ENCODE measurements around the gene SCN11A.

The SCN11A gene

DNA sequence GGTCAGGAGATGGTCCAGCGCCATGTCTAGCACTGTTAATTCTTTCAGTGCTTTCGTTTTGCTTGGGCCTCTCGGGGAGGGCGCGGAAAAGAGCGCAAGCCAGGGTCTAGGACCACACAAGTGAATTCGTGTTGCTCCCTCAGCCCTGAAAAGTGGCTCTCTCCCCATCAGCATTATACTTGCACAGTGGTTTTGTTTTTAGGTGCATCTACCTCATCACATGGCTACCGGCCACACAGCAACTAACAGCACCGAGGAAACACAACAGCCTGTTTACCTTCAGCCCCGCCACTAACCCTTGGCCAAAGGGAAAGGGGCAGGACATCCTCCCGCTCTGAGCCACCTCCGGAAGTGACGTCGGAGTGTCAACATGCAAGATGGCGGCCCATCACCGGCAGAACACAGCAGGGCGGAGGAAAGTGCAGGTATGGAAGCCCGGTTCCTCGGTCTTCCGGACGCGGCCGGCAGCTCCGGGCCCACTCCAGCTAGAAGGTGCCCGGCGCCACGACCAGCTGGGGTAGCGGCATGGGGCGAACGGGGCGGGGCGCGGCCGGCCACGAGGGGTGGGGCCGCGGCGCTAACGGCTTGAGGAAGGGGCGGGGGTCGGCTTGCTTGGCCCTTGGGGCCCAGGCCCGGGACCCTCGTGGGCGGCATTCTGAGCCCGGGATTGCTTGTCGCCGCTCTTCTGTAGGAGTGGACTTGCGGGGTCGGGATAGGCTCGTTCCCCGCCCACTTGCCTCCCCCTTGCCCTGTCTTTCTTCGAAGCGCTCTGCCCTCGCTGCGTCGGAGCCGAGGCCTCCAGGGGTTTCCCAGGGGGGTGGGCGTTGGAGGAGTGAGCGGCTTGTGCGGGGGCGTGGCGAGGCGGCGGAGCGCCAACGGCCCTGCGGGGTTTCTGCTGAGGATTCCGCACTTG is at the start of gene SCN11A, which contains the start of gene WDR48:
Gene SCN11A (minus strand): TSS at position 296 of the 913 bp plus-strand sequence. CDS start 101,582 bp downstream, outside the sequence.
Gene WDR48 (plus strand): TSS at position 368 of the 913 bp plus-strand sequence. CDS start 10 bp downstream, at position 378.
- peak; percentile 94 for DNase-seq

- DNase-seq = peak; percentile 42
Observed at GRCh38 chr3:39101022-39101689, 49.4 kb upstream of the SCN11A start.

DNA sequence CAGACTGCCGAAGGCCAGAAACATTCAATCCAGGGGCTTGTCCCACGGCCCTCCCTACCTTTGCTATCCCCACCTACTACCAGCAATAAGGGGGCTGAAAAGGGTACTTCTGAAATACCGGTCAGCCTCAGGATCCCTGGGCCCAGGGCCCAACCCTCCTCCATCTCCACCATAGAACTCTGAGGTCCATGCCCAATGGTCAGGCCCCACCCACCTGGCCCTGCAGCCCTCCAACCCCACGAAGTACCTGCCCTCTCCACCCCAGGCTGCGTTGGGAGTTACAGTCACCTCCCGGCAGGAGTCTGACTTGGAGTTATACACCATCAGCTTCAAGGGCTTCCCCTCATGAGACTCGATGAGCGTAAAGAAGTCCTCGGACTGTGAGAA is 48.7 kb upstream of the SCN11A start:
- no peak for DNase-seq

DNA sequence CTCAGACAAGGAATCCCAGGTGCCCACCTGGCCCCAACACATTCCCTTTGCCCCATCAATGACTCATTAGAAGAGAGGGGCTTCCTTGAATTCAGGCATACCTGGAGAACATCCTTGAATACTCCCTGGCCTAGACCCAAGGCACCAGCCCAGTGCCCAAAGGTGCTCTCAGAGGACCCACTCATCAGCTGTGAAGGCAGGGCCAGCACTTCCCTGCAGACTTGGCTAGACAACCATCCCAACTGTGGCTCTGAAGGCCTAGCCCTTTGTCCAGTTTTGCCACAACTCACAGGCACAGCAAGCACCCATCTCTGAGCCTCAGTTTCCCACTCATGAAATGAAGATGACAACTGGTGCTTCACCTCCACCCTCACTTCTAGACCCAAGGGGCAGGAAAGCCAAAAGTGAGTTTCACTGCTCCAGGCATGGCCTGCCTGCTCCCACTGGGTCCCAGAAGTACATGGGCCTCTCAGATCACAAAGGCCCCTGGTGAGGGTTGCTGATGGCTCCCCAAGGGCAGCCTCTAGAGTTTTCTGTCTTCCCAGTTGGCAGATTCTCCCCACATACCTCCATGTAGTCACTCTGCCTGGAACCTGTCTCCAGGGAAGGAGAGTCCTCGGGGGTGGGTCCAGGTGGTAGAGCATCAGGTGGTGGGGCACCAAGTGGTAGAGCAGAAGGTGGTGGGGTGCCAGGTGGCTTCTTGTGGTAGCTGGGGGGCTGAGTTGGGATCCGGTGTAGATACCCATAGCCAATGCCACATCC is 48.2 kb upstream of the SCN11A start:
- DNase-seq = no peak

DNA sequence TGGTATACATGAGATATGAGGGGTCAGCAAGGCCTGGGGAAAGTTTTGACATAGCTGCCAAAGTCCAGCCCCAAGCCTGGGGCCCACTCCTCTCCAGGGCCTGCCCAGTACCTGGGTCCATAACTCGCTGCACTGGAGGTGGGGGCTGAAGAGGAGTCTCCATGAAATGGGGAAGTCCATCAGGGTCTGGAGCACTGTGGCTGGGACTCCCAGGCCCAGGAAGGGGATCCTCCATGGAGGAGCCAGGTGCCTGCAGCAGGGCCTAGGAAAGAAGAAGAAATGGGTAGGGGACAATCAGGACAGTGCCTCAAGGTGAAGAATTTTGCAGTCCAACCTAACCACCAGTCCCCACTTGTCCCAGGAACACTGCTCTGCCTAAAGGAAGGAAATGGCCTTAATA is 47.5 kb upstream of the SCN11A start:
- DNase-seq = no peak

- no peak for DNase-seq
Observed at GRCh38 chr3:39098473-39099000, 46.8 kb upstream of the SCN11A start.

DNA sequence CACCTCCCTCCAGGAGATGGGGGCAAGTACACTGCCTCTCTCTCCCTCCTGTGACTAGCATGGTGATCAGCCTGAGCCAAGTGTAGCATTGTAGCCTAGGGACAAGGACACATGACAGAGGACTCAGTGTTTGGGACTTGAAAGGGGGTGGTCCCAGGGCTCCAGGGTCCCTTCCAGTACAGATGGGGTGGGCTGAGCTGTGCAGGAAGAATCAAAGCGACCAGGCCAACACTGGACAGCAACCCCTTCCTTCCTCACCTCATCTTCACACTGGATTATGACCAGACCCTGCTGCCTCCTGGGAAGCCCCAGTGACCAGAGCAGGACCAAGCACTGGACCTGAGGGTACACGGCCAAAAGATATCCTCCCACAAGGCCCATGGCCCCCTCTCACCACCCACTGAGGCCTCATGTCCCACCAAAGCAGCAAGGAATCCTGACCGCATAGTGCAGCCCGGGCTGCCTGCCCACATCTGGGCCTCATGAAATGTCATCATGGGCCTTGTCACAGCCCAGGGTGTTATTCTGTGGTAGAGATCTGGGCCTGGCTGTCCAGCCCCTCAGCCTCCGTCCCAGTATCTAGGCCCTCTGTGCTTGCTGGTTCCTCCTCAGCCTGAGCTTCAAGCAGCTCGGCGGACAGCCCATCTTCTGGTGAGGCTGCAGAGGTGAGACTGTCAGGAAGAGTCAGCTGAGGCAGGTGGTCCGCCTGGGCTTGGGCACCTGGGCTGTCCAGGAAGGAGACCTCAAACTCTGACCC is 46.1 kb upstream of the SCN11A start:
- DNase-seq = no peak

- DNase-seq = no peak
Observed at GRCh38 chr3:39096775-39097174, 45.0 kb upstream of the SCN11A start.

DNA sequence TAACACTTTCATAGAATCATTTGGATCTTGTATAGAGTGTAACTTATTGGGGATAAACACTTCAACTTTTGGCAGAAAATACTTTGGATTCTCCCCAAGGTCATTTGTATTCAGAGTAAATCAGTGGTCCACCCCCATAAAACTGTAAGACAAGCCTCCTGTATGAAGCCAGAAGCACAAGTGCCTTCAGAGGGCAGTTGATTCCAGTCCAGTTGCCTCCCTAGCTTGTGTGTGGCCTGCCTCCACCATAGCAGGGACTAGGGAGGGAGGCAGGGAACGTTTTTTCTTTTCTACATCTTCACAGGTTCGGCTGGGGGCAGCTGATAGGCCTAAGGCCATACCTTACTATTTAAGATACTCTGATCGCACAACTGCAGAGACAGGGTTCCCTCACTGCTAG is 44.0 kb upstream of the SCN11A start:
- no peak for DNase-seq

DNA sequence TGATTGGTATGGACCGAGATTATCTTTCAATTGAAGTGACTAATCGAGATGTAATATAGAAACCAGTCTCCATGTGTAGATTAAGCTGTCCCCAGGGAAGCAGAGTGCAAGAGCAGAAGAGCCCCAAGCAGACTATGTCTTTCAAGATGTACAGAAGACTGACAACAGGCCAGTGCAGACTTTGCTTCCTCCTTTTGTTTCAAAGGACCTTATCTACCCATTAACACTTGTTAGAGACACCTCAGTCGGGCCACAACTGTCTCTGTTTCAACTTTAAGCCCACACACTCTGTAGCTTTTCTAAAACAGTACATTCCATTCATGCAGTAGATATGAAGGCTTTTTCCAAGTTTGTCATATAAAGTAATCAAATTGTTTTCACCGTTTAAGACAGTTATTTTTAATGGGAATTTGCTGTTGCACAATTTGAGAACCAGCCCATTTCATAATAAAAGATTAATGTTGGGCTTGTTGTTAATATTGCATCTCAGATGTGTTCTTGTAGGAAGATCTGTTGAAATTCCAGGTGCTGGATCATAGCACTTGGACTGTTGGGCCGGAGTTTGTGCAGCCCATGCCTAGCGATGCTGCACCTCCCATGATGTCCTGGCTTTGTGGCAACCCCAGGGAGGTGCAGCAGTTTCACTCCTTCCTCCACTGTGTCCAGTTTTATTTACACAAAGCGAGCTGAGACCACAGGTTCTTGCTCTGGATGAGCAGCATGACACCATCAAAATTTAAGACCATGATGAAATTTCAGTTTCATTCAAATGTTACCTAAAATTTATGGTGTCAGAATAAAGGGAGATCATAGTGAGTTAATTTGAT is 43.3 kb upstream of the SCN11A start:
- DNase-seq = no peak

DNA sequence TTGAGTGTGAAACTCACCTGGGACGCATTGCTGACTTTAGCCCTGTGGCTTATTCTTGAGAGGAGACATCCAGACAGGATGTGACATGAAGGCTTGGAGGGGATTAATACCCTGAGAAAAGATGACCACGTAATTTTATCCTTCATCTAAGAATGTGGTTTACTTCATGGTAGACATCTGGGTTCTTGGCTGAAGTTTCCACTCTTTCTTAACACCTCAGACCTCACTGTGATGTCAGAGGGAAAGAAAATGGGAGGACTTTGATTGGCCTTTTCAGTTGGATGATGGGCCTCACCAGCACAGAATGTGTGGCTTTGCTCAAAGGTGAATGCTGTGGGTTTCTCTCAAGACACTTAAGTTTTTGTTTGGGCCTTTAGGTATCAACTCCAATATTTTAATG is 39.2 kb upstream of the SCN11A start:
- DNase-seq = no peak

DNA sequence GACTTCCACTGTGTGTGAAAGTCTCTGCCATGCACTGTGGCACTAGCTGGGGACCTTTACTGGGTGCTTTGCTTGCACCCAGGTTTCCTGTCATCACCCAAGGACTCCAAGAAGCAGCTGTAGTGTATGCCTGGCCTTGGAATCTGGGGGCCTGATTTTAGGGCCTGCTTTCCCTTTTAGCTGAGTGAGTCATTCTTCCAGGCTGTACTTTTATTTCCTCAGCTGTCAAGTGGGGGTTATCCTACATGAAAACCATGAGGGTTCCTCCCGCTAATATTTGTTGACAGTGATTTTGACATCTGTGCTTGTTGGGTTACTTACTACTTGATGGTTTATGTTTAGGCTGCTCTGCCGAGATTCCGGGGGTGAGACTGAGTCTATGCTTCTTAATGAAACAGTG is 37.1 kb upstream of the SCN11A start:
- no peak for DNase-seq

DNA sequence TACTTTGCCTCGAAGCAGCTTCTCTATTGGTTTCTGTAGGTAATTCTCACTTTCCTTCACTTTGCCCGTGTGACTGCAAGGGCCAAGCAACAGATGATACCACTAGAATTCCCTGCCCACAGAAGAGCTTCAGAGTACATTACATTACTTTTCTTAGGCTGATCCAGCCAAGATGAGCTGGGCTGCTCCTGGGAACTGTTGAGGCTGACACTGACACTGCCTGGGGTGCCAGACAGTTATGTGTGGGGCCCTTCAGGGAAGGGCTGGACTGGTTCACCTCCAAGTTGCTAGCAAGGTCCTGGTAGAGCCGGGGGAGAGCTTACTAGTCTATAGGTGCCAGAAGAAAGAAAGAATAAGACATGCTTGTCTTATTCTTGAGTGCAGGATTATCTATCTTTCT is 36.7 kb upstream of the SCN11A start:
- DNase-seq = no peak

GRCh38 chr3:39086144-39086543 is 34.4 kb upstream of the SCN11A start:
- no peak for DNase-seq

DNA sequence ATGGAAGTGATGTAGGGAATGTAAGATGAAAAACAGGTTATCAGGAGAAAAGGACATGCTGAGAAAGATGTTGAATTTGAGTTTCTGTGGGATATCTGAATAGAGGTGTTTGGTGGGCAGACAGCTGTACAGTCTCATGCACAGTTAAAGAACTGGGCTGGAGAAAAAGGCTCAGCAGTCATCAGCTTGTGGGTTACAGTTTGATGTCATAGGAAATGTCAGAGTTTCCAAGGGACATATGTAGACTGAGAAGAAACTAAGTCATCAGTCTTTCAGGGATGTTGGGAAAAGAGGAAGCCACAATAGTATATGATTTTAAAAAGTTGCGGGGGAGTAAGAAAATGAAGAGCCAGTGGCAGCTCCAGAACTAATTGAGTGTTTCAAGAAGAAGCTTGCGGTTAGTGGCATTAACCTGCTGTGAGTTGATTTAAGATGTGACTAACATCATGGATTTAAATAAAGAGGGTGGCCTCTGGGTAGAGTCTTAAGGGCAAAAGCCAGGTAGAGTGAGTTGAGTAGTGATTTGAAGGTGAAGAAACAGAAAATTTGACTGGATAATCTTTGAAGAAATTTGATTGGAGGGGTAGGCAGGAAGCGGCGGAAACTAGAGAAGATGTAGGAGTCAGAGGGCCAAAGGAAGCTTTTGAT is 31.0 kb upstream of the SCN11A start:
- no peak for DNase-seq

GRCh38 chr3:39080026-39080425 is 28.3 kb upstream of the SCN11A start:
- no peak for DNase-seq

GRCh38 chr3:39079530-39079929 is 27.8 kb upstream of the SCN11A start:
- DNase-seq = no peak

DNA sequence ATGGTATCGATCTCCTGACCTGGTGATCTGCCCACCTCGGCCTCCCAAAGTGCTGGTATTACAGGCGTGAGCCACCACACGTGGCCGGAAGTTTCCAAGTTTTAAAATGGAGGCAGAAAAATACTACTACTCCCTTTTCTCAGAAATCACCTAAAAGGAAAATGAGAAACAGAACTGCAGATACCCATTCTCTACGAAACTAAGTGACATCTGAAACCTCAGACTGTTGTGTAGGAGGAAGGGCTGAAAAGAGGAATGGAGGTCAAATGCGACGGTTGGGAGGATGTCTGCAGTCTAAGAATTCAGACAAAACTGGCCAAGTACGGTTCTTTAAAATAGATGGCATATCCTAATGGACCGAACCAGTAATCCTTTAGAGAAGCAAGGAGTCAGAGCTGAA is 24.2 kb upstream of the SCN11A start:
- no peak for DNase-seq

- DNase-seq = no peak
Observed at GRCh38 chr3:39068556-39068955, 16.8 kb upstream of the SCN11A start.

DNA sequence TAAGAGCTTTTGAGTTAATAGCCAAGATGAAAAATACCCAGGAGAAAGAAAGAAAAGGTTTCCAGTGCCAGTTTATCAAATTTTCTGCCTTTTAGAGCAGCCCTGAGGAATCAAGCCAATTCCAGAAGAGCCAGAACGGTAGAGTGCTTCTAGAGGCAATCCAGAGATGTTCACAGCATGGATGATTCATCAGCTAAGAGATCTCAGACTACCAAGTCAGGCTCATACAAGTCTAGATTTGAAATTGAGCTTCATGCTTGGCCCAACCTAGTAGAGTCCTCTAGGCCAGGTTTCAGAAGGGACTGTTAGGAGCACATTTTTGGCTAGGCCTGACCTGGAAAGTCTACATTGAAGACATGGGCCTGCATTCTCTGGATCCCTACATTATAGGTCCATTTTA is 15.5 kb upstream of the SCN11A start:
- no peak for DNase-seq

- peak; percentile 25 for DNase-seq
Observed at GRCh38 chr3:39065197-39065596, 13.5 kb upstream of the SCN11A start.
